Esophagus squamous epithelium (tissue), 5 donors: Measurements from ENCODE around the gene GTF3C2. TPM values are rescaled to one million over a fixed set of nuclear protein-coding genes. Genes with fewer than 3 reads are reported as not detected.

Experiments used
- DNase-seq: peaks from one replicate; lab custom pipeline; 2025; lab: John Stamatoyannopoulos, UW
- H3K27ac ChIP-seq, 4 donors: fragments of 200-600 bp; sonication (generic); one replicate each; pipeline ENCODE4 v1.5.1; 2016 to 2019; ENCODE audit warnings: mild to moderate bottlenecking in 1 of 4
- H3K27me3 ChIP-seq, 4 donors: fragments of 200-600 bp; sonication (generic); 1 replicate in 3 of 4; 2 replicates in 1 of 4; pipeline versions ENCODE4 v1.5.1 to v1.6.0; 2017 to 2021; ENCODE audit warnings: antibody characterized with exemption in 1 of 4
- H3K36me3 ChIP-seq, 3 donors: fragments of 200-600 bp; sonication (generic); one replicate each; pipeline ENCODE4 v1.5.1; 2016 to 2019
- H3K4me1 ChIP-seq, 3 donors: fragments of 200-600 bp; sonication (generic); one replicate each; pipeline ENCODE4 v1.5.1; 2017 to 2019
- H3K4me3 ChIP-seq, 4 donors: fragments of 200-600 bp; sonication (generic); 1 replicate in 3 of 4; 2 replicates in 1 of 4; pipeline ENCODE4 v1.5.1; 2016 to 2019; ENCODE audit warnings: mild to moderate bottlenecking in 2 of 4, moderate library complexity in 1 of 4
- H3K9me3 ChIP-seq, 3 donors: fragments of 200-600 bp; sonication (generic); one replicate each; pipeline ENCODE4 v1.5.1; 2016 to 2019
- CTCF ChIP-seq, 6 experiments: fragments of 450-650 bp in 4 of 6; fragments of 200-600 bp in 2 of 6; sonication (generic) in 2 of 6; IDR thresholded peaks; one replicate each; pipeline ENCODE4 v1.5.1; 2016 to 2019; ENCODE audit warnings: antibody characterized with exemption in 6 of 6, mild to moderate bottlenecking in 4 of 6, moderate library complexity in 4 of 6
- POLR2A ChIP-seq, 4 donors: fragments of 450-650 bp; IDR thresholded peaks; one replicate each; pipeline ENCODE4 v1.6.1; 2017; ENCODE audit warnings: antibody characterized with exemption in 4 of 4, mild to moderate bottlenecking in 4 of 4, moderate library complexity in 3 of 4
- WGBS, 2 donors: methylation state at CpG; one replicate each; pipeline ENCODE4 v1.1.5; 2018; 5-methylcytosine and 5-hydroxymethylcytosine counted together
- intact Hi-C: fragments of 100-400 bp; cut with DNase I; formaldehyde crosslinking; loops from one replicate; pipeline ENCODE4 v1.15.0; 2022
- total RNA-seq, 4 donors: library from RNA; depleted of rRNA; stranded (reverse); fragments of >200 nt; gene quantifications; one replicate each; pipeline ENCODE4 v1.1.0, GENCODE V29; 2016
- donor health status: DM: yes; HTN: yes; CAD: no.

Gene GTF3C2
- total RNA-seq, 4 donors from 2014 or later = 37.2 to 59.7 (median 52.3) TPM

GRCh38 chr2:27379383-27379835 lies 22.8 kb upstream of the GTF3C2 start:
- H3K9me3 ChIP-seq = no peaks in the 10 kb centered on the region
- peaks cover 15 to 46% (median 19%) of the 10 kb centered on the region in 3 donors for H3K4me1 ChIP-seq
- 74 to 80% methylated on average over 2 of the region's 2 CpGs for WGBS, 2 donors
- no peak for DNase-seq
- H3K27ac ChIP-seq = peak overlapping the region; percentile 86 to 98 (median 94)
- H3K36me3 ChIP-seq = peaks cover 42 to 76% (median 44%) of the 10 kb centered on the region in 3 donors
- peak overlapping the region; percentile 66 to 91 (median 89) for H3K4me3 ChIP-seq
- intact Hi-C loops = no loop called here
- TF ChIP-seq CTCF (IDR thresholded peaks at IDR 0.05) (no peak), POLR2A (IDR thresholded peaks at IDR 0.05) (no peak)
- H3K27me3 ChIP-seq = no peaks in the 10 kb centered on the region

GRCh38 chr2:27378809-27379290 lies 22.3 kb upstream of the GTF3C2 start:
- 80 to 87% methylated on average over 3 of the region's 9 CpGs for WGBS, 2 donors
- TF ChIP-seq POLR2A (IDR thresholded peaks at IDR 0.05) (peak in 1 of 4 donors; percentile 5), CTCF (IDR thresholded peaks at IDR 0.05) (no peak)
- peaks cover 41 to 76% (median 42%) of the 10 kb centered on the region in 3 donors for H3K36me3 ChIP-seq
- no peak overlapping the region for H3K4me3 ChIP-seq
- H3K9me3 ChIP-seq = no peaks in the 10 kb centered on the region
- H3K27ac ChIP-seq = peak overlapping the region in 2 of 4 donors; percentile 86 to 98
- no peak for DNase-seq
- intact Hi-C loops = no loop called here
- no peaks in the 10 kb centered on the region for H3K27me3 ChIP-seq
- H3K4me1 ChIP-seq = peaks cover 15 to 51% (median 19%) of the 10 kb centered on the region in 3 donors

GRCh38 chr2:27378096-27378808 lies 21.7 kb upstream of the GTF3C2 start:
- no peaks in the 10 kb centered on the region for H3K27me3 ChIP-seq
- peaks cover 15 to 57% (median 19%) of the 10 kb centered on the region in 3 donors for H3K4me1 ChIP-seq
- TF ChIP-seq POLR2A (IDR thresholded peaks at IDR 0.05) = no peak
- peak in 1 of 6 experiments; percentile 34 for TF ChIP-seq CTCF (IDR thresholded peaks at IDR 0.05)
- no peak overlapping the region for H3K27ac ChIP-seq
- WGBS, 2 donors = 60 to 81% methylated on average over 9 to 14 of the region's 29 CpGs
- intact Hi-C loops = no loop called here
- H3K4me3 ChIP-seq = no peak overlapping the region
- H3K9me3 ChIP-seq = no peaks in the 10 kb centered on the region
- DNase-seq = no peak
- H3K36me3 ChIP-seq = peaks cover 35 to 76% (median 36%) of the 10 kb centered on the region in 3 donors

- no peak overlapping the region for H3K27ac ChIP-seq
- no peak overlapping the region for H3K4me3 ChIP-seq
- peaks cover 15 to 63% (median 19%) of the 10 kb centered on the region in 3 donors for H3K4me1 ChIP-seq
- intact Hi-C loops = no loop called here
- WGBS, 2 donors = 90 to 93% methylated on average over 2 to 10 of the region's 18 CpGs
- no peak for TF ChIP-seq POLR2A (IDR thresholded peaks at IDR 0.05)
- TF ChIP-seq CTCF (IDR thresholded peaks at IDR 0.05) = no peak
- peaks cover 32 to 75% (median 36%) of the 10 kb centered on the region in 3 donors for H3K36me3 ChIP-seq
- H3K27me3 ChIP-seq = no peaks in the 10 kb centered on the region
- no peaks in the 10 kb centered on the region for H3K9me3 ChIP-seq
- no peak for DNase-seq
Observed at GRCh38 chr2:27377618-27378095, 21.1 kb upstream of the GTF3C2 start.
